ENCODE results near the gene DND1.
A peak's percentile ranks its signal among the peaks of the same experiment; 100 is the strongest.
"Not testable (repeated sequence)": the region's sequence is repeated elsewhere in the genome, so short reads cannot be mapped to it uniquely, and the experiment has no call there.

DND1 gene

DNA sequence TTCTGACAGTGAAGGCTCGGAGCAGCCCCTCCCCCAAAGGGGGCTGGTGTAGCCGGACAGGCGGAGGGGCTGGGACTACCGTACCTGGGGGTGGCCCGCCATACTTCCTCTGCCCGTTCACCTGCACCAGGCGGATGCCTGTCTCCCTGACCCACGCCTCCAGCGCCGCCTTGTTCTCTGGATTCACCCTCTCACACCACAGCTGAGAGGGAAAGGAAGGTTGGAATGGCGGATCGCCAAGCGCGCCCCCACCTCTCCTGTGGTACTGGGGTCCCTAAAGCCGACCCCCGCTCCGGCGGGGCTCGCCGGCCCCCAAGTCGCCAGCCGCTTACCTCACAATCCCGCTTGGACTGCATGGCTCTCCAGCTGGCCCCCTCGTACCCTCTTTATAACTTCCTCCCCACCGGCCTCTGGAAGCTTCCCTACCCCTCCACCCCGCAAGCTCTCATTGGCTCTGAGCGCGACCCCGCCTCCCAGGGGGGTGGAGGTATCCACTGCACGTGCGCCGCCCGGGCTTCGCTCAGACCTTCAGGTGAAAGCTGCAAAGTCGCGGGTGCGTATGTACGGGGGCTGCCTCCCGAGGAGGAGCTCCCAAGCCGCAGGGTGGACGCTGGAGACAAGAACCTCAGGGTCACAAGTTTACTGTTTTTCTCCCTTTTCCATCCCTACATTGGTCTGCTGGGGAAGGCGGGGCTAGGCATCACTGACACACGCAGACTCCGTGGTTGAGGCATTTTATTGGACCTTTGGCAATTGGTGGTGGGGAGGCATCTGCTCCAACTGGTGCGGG is at the start of gene DND1:
Gene DND1, minus strand, starts transcription at position 390 of the 790 bp plus-strand sequence. Its CDS starts 34 bp downstream, at position 356.
- no peak for DNase-seq

DNA sequence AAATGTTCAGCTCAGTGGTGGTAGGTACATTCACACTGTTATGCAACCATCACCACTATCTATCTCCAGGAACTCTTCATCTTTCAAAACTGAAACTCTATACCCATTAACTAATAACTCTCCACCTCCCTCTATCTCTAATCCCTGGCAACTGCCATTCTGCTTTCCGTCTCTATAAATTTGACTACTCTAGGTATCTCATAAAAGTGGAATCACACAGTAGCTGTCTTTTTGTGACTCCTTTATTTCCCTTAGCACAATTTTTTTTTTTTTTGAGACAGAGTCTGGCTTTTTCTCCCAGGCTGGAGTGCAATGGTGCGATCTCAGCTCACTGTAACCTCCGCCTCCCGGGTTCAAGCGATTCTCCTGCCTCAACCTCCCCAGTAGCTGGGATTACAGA is 48.0 kb upstream of the DND1 start:
- not testable (repeated sequence) for DNase-seq

DNA sequence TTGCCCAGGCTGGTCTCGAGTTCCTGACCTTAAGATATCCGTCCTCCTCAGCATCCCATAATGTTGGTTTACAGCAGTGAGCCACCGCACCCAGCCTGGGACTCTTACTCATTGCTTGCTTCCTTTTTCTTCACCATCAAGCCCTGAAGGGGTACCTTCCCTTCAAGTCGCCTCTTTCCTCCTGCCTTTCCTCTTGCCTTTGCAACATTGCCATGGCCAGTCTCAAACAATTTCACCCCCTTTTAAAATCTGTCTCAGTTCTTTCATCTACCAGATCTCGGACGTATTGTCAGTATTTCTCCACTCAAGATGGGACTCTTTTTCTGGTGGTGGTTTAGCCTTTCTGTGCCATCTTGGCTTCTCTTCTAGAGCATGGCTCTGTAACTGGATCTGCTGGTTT is 47.4 kb upstream of the DND1 start:
- DNase-seq = not testable (repeated sequence)

DNA sequence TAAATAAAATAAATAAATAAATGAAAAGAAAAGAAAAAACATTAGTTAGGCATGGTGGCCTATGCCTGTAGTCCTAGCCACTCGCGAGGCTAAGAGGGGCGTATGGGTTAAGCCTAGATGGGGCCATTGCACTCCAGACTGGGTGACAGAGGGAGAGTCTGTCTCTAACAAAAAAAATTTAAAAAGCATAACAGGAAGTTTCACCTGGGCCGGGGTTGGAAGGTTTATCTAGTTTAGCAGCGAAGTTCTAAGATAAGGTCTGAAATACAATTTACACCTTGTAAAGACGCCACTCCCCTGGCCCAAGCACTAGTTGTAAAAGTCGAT is 44.9 kb upstream of the DND1 start:
- DNase-seq = no peak

DNA sequence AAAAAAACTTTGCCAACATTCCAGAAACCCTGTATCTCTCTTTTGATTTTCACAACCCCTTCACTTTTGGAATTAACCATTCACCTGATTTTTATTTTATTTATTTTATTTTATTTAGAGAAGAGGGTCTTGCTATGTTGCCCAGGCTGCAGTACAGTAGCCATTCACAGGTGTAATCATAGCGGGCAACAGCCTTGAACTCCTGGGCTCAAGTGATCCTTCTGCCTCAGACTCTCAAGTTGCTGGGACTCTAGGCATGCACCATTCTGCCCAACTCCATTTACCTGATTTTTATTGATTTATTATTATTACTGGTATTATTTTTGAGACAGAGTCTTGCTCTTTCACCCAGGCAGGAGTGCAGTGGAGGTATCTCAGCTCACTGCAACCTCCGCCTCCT is 42.9 kb upstream of the DND1 start:
- DNase-seq = not testable (repeated sequence)

DNA sequence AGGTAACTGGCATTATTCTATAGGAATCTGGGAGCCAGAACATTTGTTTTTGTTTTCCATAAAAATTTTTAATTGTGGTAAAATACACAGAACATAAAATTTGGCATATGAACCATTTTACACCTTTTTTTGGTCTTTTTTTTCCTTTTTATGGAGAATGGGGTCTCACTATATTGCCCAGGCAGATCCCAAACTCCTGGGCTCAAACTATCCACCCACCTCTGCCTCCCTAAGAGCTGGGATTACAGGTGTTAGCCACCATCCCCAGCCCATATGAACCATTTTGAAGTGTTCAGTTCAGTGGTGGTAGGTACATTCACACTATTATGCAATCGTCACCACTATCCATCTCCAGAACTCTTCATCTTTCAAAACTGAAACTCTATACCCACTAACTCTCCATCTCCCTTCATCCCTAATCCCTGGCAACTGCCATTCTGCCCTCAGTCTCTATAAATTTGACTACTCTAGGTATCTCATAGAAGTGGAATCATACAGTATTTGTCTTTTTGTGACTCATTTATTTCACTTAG is 40.3 kb upstream of the DND1 start:
- no peak for DNase-seq

DNA sequence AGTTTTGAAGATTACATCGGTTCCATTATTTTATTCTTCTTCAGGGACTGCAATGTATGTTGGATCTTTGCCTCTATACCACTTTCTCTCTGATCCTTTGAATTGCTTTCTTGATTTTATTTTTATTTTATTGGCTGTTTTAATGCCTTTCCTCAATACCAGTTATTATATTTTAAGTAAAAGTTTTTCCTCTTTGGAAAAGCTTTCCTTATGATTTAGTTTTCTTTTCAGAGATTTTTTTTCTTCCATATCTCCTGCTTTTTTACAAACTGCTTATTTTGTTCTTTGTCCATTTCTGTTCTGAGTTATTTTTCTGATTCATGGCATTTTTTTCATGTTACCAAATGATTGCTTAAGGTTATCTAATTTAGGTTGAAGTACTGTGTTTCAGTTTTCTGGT is 38.4 kb upstream of the DND1 start:
- DNase-seq = no peak

DNA sequence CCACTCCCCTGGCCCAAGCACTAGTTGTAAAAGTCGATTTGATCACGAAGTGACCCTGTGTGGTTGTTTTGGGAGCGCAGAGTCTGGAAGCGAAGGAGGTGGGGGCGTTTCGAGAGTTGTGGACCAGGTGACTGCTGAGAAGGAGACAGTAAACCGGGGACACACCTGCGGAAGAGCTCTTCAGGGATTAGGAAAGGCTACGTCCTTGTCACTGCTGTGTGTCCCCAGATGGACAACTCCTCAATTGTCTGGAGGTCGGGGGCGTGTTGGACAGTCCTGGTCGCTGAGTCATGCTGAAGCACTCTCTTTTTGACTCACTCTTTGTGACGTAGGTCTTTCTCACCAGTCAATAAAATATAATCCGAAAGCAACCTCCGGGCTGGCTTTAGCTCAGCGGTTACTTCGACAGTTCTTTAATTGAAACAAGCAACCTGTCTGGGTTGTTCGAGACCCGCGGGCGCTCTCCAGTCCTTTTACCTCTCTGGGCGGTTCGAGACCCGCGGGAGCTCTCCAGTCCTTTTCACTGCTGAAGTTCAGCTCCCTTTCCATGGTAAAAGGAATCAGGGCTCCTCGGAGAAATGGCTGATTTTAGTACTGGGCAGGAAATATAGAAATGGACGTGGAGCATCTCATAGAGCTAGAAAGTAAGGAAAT is 37.6 kb upstream of the DND1 start:
- peak; percentile 98 for DNase-seq

DNA sequence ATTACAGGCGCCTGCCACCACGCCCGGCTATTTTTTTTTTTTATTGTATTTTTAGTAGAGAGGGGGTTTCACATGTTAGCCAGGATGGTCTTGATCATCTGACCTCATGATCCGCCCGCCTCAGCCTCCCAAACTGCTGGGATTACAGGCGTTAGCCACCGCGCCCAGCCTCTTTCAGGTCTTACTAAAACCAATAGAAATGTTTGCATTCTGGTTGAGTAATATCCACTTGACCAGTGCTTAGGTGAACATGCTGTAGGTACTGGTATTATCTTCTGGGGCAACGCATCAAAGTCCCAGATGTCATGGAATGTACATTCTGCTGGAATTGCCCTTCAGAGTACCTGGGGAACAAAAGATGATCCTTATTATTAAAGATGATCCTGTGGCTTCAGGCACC is 35.4 kb upstream of the DND1 start:
- DNase-seq = not testable (repeated sequence)

DNA sequence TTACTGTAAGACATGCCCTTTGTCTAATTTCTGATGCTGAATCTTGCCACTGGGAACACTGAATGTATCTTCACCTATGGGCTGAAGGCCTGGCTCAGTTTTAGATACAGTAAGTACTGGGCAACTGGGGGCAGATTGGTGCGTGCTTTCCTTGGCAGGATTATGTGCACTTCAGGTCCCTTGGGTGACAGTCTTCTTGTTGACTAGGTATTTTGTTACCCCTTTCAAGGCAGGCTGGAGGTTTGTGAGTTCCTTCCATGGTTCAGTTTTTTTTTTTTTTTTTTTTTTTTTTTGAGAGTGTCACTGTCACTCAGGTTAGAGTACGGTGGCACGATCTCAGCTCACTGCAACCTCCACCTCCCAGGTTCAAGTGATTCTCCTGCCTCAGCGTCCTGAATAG is 34.4 kb upstream of the DND1 start:
- DNase-seq = no peak

DNA sequence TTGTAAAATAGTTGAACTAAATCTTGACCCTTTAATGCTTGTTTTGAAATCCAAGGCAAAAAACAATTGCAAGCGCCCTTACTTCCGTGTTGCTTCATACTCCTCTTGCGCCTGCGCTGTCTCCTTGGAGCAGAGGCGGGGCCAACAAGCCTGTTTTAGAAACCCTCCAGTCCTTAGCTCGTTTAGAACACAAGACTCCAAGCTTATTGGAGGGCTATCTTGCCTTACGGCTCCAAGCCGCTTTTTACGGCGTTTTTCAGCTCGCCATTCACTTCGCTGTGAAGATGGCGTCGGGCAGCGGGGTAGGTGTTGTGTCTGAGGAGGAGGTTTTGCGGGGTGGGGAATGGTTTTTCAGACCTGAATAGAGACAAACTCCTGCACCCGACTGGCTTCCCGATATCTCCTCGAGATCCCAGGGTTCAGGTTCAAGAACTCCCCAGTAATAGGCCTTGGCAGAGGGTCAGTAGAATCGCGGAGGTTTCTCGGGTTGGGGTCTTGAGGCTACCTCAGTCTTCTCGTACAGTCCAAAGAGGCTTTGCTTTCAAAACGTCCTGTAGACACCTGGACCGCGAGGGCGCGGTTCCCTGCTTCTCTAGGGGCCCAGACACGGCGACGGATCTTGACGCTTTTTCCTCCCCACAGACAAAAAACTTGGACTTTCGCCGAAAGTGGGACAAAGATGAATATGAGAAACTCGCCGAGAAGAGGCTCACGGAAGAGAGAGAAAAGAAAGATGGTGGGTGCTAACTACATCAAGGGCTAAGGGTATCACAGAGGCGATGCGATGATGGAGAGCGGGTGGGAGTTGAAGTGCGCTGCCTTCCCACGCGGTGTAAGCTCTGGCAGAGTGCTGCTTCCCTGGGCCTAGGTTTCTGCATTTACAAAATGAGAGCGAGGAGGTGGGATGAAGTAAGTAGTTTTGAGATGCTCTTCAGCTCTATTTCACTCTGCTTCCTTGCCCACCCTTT is 27.1 kb upstream of the DND1 start, which contains the start of gene ZMAT2:
Gene ZMAT2, plus strand, starts transcription at position 271 of the 968 bp plus-strand sequence. Its CDS starts 14 bp downstream, at position 285.
- DNase-seq = peak; percentile 97

DNA sequence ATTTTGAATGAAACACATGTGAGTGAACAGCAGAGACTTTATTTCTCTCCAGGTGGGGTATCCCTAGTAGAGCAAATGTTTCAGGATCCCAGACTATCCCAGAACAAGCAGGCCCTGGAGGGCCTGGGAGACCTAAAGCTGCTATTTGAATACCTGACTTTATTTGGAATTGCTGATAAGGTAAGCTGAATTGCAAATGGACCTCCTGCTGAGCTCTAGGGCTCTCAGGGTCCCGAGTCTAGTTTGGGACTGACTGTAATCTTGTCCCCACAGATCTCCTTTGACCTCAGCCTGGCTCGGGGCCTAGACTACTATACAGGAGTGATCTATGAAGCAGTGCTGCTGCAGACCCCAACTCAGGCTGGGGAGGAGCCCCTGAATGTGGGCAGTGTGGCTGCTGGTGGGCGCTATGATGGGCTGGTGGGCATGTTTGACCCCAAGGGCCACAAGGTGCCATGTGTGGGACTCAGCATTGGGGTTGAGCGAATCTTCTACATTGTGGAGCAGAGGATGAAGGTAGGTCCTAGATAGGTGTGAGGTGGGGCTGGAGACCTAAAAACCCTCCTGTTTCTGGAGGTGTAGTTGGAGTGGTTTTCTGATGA is 23.6 kb upstream of the DND1 start:
- no peak for DNase-seq

DNA sequence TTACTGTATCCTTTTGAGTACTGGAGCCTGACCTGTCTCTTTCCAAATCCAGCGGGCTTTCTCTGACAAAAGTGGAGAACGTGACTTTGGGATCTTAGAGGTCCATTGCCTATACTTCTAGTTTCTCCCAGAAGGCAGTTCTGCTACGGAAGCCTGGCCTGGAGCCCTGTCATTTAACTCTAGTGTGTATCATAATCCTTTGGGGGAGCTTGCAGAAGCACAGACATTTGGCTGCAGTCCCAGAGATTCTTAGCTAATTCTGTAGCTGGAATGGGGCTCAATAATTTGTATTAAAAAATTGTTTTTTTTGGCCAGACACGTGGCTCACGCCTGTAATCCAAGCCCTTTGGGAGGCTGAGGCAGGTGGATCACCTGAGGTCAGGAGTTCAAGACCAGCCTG is 20.9 kb upstream of the DND1 start:
- no peak for DNase-seq

DNA sequence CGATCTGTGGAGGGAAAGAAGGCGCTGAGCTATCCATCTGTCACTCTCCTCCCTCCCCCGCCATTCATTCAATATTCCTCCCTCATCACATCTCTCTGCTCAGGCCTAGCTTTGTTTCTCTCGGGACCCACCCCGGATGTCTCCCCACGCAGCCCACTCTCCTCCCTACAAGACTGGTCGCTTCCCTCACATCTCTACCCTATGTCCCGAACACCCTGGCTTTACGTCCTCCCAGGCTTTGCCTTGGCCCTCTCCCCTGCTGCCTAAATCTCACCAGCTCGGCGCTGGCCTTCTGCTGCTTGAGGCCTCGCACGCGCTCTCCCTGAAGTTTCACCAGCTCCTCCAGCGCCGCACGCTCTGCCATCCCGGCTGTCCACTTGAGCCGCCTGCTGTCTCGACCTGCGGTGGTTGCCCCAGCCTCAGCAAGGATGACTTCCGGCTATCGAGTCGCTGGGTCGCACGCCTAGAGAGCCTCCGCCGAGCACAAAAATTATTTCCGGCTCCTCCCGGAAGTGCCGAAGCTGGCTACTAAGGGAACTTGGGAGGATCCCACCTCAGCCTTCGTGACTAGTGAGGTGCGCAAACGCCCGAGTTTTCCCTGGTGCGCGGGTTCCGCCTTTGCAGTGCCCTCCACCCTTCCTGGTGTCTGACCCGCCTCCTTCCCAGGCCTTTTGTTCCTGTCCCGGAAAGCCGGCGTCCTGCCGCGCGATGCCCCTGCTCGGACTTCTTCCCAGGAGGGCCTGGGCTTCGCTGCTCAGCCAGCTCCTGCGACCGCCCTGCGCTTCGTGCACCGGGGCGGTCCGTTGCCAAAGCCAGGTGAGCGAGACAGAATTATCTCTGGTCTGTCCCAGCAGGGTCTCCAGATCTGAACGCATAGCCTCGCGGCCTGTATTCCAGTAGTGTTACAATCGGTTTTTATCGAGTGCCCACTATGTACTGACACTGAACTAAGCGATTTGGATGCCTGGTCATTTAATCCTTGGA is 17.9 kb upstream of the DND1 start, which contains the start of the genes HARS1 and HARS2:
Gene HARS1, minus strand, starts transcription at position 430 of the 984 bp plus-strand sequence. Its CDS starts 66 bp downstream, at position 364.
Gene HARS2, plus strand, starts transcription at position 515 of the 984 bp plus-strand sequence. Its CDS starts 194 bp downstream, at position 709.
- peak; percentile 93 for DNase-seq

DNA sequence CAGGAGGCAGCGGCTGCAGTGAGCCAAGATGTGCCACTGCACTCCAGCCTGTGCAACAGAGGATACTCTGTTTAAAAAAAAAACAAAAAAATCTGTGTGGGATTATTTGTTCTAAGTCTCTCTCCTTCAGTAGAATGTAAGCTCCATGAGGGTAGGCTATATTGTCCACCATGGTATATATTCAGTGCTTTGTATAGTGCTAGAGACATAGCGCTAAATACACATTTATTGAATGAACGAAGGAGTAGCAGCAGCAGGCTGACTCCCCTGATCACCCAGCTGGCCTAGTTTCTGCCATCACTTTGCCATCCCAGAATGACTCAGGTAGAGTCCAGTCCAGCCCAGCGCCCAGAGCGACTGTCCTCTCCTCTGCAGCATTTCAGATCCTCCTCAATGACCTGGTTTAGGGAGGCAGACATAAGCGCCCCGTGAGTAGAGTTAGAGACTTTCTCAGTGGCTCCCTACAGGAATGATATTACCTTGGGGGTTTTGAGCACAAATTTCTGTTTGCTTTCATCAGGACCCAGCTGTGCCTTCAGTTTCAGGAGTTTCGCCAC is 17.1 kb upstream of the DND1 start:
- no peak for DNase-seq

DNA sequence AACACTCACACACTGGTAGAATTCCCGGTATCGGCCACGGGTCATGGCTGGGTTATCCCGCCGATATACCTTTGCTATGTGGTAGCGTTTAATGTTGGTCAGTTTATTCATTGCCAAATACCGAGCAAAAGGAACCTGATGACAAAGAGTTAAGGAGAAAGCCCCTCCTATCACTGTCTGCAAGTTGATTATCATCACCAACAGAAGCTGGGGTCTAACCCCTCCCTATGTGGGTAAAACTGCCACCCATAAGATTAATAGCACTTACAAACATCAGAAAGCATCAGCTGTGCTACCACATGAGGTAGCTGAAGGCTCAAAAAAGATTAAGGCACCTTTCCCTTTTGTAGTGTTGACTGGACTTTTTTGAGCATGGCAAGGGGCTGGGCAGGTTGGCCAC is 5.6 kb upstream of the DND1 start:
- no peak for DNase-seq

DNA sequence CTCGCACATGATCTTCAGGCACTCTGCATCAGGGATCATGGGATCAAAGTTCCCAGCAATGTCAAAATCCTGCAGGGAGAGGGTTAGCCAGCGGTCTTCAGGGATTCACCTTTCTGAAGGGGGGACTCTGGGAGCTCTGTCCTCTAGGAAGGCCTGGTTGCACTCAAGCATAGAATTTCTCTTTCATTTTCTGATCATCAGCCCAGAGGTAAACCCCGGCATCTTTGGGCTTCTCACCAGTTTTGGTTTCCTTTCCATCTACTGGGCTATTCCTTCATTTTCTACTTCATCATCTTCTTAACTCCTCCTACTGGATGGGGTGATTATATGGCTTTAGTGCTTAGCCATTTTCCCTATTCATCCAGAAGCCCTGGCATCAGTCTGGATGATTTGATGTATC is 4.6 kb upstream of the DND1 start:
- DNase-seq = no peak

DNA sequence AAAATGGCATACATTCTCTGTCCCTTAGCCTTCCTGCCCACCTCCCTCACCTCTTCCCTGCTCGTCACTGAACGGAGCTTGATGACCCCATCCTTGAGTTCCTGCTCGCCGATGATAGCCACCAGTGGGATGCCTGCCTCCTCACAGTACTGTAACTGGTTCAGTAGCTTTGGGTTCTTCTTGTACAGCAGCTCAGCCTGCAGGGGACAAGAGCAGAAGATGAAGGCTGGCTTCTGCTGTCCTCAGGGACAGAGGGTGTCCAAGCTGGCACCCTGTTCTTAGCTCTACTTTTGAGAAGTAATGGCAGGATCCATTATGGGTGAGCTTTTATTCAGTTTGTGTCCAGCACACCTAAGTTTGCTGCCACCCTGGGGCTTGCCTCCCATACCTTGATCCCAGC is 1.3 kb upstream of the DND1 start:
- no peak for DNase-seq

DNA sequence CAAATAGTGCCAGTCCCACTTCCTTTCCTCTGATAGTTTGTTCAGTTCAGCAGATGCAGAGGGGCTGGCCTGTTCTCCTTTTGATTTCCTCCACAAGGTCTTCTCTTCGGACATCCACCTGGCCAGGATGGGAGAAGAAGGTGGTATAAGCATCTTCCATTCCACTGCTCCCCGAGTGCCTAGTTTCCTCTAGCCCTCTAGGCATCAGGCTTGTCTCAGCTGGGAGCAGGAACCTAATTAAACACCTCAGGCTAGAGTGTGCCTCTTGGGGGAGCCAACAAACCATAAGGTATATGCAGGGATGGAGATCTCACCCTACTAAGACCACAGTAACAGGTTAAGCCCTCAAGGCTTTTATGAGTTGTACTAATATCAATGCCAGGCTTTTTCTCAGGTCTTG is 835 bp upstream of the DND1 start:
- no peak for DNase-seq

DNA sequence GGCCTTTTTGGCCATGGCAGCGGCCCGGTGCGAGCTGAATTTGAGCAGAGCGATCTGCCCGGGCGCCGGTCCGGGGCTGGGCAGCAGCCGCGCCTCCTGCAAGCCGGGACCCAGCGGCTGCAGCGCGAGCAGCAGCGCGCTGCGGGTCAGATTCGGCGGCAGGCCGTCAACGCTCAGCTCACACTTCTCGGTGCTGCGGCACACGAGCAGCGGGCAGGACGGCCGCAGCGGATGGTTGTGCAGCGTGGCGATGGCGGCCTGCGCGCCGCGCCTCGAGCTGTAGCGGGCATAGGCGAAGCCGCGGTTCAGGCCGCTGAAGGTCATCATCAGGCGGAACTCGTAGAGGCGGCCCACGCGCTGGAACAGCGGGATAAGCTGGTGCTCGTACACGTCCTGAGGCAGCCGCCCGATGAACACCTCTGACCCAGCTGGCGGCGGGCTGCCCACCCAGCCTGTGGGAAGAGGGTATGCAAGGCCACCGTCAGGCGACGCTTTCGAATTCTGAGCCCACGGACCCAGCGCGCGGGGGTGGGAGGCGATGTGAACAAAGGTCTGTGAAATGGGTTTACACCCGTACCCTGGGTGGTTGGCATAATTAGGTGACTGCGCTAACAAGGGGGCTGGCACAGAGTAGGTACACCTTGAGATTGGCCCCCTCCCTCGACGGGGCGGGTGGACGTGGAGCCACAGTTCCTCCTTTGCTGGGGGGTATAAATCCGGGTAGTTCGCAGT is 755 bp downstream of the DND1 start:
- DNase-seq = peak; percentile 10
